Measurements from ENCODE around the gene PSENEN. TPM values are rescaled to one million over a fixed set of nuclear protein-coding genes. Genes with fewer than 3 reads are reported as not detected.

The PSENEN gene
- total and polyA plus RNA-seq, 2 experiments from 2014 or later = 20.6 to 175 TPM

GRCh38 chr19:35754370-35755130, 9.1 kb downstream of the PSENEN start:
- Mint-ChIP-seq H3K27me3 (ENCODE audit: insufficient read depth, low read depth, poor library complexity) (peaks cover 38% of the 10 kb centered on the region), H3K36me3 (ENCODE audit: low read depth) (peaks cover 4% of the 10 kb centered on the region; the same call in 2 of the 3 replicates), H3K9me3 (no peaks in the 10 kb centered on the region; the same call in 2 of the 3 replicates), H3K4me1 (peaks cover 14% of the 10 kb centered on the region), H3K4me3 (peak overlapping the region; percentile 69), H3K27ac (no peak overlapping the region)
- H3K9me2 ChIP-seq (ENCODE audit: insufficient read depth) = no peaks in the 10 kb centered on the region
- H3K27me3 ChIP-seq (ENCODE audit: insufficient read depth) = peaks cover 28% of the 10 kb centered on the region
- TF ChIP-seq CTCF (conservative IDR thresholded peaks at IDR 0.05; ENCODE audit: low read depth in 2 of 2) = 0 out of 4 replicates have a peak, but pooled peaks of 1 of the 2 experiments have one; percentile 11
- no peak for TF ChIP-seq EZH2phosphoT487 (IDR thresholded peaks at IDR 0.05; ENCODE audit: unreplicated experiment)
- H4K20me1 ChIP-seq (replicated peaks; ENCODE audit: insufficient read depth) = no peaks in the 10 kb centered on the region; the same call in 1 of the 2 replicates
- H3K4me1 ChIP-seq (ENCODE audit: insufficient read depth) = peaks cover 4% of the 10 kb centered on the region
- ATAC-seq (no peak), DNase-seq (ENCODE audit: low spot score) (no peak)
- H3F3A ChIP-seq (replicated peaks; ENCODE audit: low read depth) = 0 out of 2 replicates have a peak, but pooled peaks cover 6% of the 10 kb centered on the region
- no peak overlapping the region for H3K27ac ChIP-seq (ENCODE audit: low read depth)
- H3K36me3 ChIP-seq (ENCODE audit: insufficient read depth) = no peaks in the 10 kb centered on the region
- peaks cover 9% of the 10 kb centered on the region for H3K79me2 ChIP-seq (replicated peaks; ENCODE audit: insufficient read depth)
- H3K4me3 ChIP-seq = 0 out of 2 replicates have a peak overlapping the region, but pooled peaks have one; percentile 94
- no peak overlapping the region for H2AFZ ChIP-seq
- H3K4me2 ChIP-seq = peak overlapping the region; percentile 93; the same call in 1 of the 2 replicates

GRCh38 chr19:35755131-35755549, 9.7 kb downstream of the PSENEN start:
- Histone ChIP-seq H3K4me3 (peak overlapping the region; percentile 94), H2AFZ (peak overlapping the region; percentile 90)

GRCh38 chr19:35755550-35756376, 10.3 kb downstream of the PSENEN start:
- peaks cover 28% of the 10 kb centered on the region for H3K27me3 ChIP-seq (ENCODE audit: insufficient read depth)
- Mint-ChIP-seq H3K4me3 (peak overlapping the region; percentile 83), H3K27me3 (ENCODE audit: insufficient read depth, low read depth, poor library complexity) (peaks cover 38% of the 10 kb centered on the region), H3K4me1 (peaks cover 15% of the 10 kb centered on the region), H3K27ac (no peak overlapping the region), H3K36me3 (ENCODE audit: low read depth) (peaks cover 16% of the 10 kb centered on the region), H3K9me3 (no peaks in the 10 kb centered on the region; the same call in 2 of the 3 replicates)
- peak overlapping the region; percentile 94 for H3K4me3 ChIP-seq
- 0 out of 2 replicates have a peak, but pooled peaks cover 6% of the 10 kb centered on the region for H3F3A ChIP-seq (replicated peaks; ENCODE audit: low read depth)
- no peak overlapping the region for H3K27ac ChIP-seq (ENCODE audit: low read depth)
- no peaks in the 10 kb centered on the region for H3K9me2 ChIP-seq (ENCODE audit: insufficient read depth)
- peaks cover 6% of the 10 kb centered on the region; the same call in 1 of the 2 replicates for H3K36me3 ChIP-seq (ENCODE audit: insufficient read depth)
- peaks cover 13% of the 10 kb centered on the region for H3K79me2 ChIP-seq (replicated peaks; ENCODE audit: insufficient read depth)
- H3K4me2 ChIP-seq = peak overlapping the region; percentile 93
- DNase-seq (ENCODE audit: low spot score) (peak; percentile 23), ATAC-seq (peak; percentile 1; the same call in 2 of the 3 replicates)
- H3K4me1 ChIP-seq (ENCODE audit: insufficient read depth) = peaks cover 4% of the 10 kb centered on the region
- H2AFZ ChIP-seq = peak overlapping the region; percentile 90
- H4K20me1 ChIP-seq (replicated peaks; ENCODE audit: insufficient read depth) = no peaks in the 10 kb centered on the region; the same call in 1 of the 2 replicates
- TF ChIP-seq STAT1 (IDR thresholded peaks at IDR 0.05; ENCODE audit: unreplicated experiment) (no peak), ZNF114 (CRISPR knock-in tag; IDR thresholded peaks at IDR 0.05) (no peak), EZH2phosphoT487 (IDR thresholded peaks at IDR 0.05; ENCODE audit: unreplicated experiment) (no peak), REST (IDR thresholded peaks at IDR 0.05; ENCODE audit: unreplicated experiment) (no peak), ZNF331 (CRISPR knock-in tag; IDR thresholded peaks at IDR 0.05; ENCODE audit: low read depth) (no peak), CREB1 (CRISPR knock-in tag; IDR thresholded peaks at IDR 0.05; ENCODE audit: low read depth) (no peak)

More at GRCh38 chr19:35755131-35755549, 9.7 kb downstream of the PSENEN start:
- no peaks in the 10 kb centered on the region; the same call in 1 of the 2 replicates for H4K20me1 ChIP-seq (replicated peaks; ENCODE audit: insufficient read depth)
- ATAC-seq (peak; percentile 2; the same call in 2 of the 3 replicates), DNase-seq (ENCODE audit: low spot score) (peak; percentile 21)
- H3K4me1 ChIP-seq (ENCODE audit: insufficient read depth) = peaks cover 4% of the 10 kb centered on the region
- H3K9me3 Mint-ChIP-seq = no peaks in the 10 kb centered on the region; the same call in 2 of the 3 replicates
- peaks cover 38% of the 10 kb centered on the region for H3K27me3 Mint-ChIP-seq (ENCODE audit: insufficient read depth, low read depth, poor library complexity)
- peaks cover 28% of the 10 kb centered on the region for H3K27me3 ChIP-seq (ENCODE audit: insufficient read depth)
- no peak overlapping the region for H3K27ac Mint-ChIP-seq
- peaks cover 15% of the 10 kb centered on the region for H3K4me1 Mint-ChIP-seq
- H3K27ac ChIP-seq (ENCODE audit: low read depth) = no peak overlapping the region
- H3K79me2 ChIP-seq (replicated peaks; ENCODE audit: insufficient read depth) = peaks cover 13% of the 10 kb centered on the region
- TF ChIP-seq STAT1 (IDR thresholded peaks at IDR 0.05; ENCODE audit: unreplicated experiment) = no peak
- no peak for TF ChIP-seq POLR2AphosphoS5 (IDR thresholded peaks at IDR 0.05; ENCODE audit: low read depth)
- peaks cover 10% of the 10 kb centered on the region; the same call in 2 of the 3 replicates for H3K36me3 Mint-ChIP-seq (ENCODE audit: low read depth)
- H3K36me3 ChIP-seq (ENCODE audit: insufficient read depth) = 0 out of 2 replicates have a peak, but pooled peaks cover under 1% of the 10 kb centered on the region
- no peaks in the 10 kb centered on the region for H3K9me2 ChIP-seq (ENCODE audit: insufficient read depth)
- peak overlapping the region; percentile 69 for H3K4me3 Mint-ChIP-seq
- 0 out of 2 replicates have a peak, but pooled peaks cover 6% of the 10 kb centered on the region for H3F3A ChIP-seq (replicated peaks; ENCODE audit: low read depth)
- H3K4me2 ChIP-seq = peak overlapping the region; percentile 93

Data from GM23338 (cell line).